HG03025 (cell line): ENCODE data around the gene RNMT.
"Not testable (repeated sequence)": the region's sequence is repeated elsewhere in the genome, so short reads cannot be mapped to it uniquely, and the experiment has no call there.

Source experiments
- ATAC-seq: cut with Tn5 transposase; IDR thresholded peaks from one replicate; pipeline ENCODE4 v1.9.1; 2021; ENCODE audit warnings: mild to moderate bottlenecking, moderate library complexity; ENCODE audit not compliant: unreplicated experiment, low FRiP score

RNMT gene

GRCh38 chr18:13730481-13730880 lies 4.0 kb downstream of the RNMT start:
- ATAC-seq = no peak

GRCh38 chr18:13735681-13736080 lies 9.2 kb downstream of the RNMT start:
- ATAC-seq = no peak

- no peak for ATAC-seq
Observed at GRCh38 chr18:13745696-13746095, 19.2 kb downstream of the RNMT start.

GRCh38 chr18:13746633-13747032 lies 20.2 kb downstream of the RNMT start:
- no peak for ATAC-seq

- not testable (repeated sequence) for ATAC-seq
Observed at GRCh38 chr18:13751599-13751998, 25.1 kb downstream of the RNMT start.

- ATAC-seq = no peak
Observed at GRCh38 chr18:13756261-13756660, 29.8 kb downstream of the RNMT start.

GRCh38 chr18:13756671-13757070 lies 30.2 kb downstream of the RNMT start:
- no peak for ATAC-seq

- ATAC-seq = no peak
Observed at GRCh38 chr18:13758622-13759021, 32.1 kb downstream of the RNMT start.

GRCh38 chr18:13760047-13760446 lies 33.6 kb downstream of the RNMT start:
- no peak for ATAC-seq

GRCh38 chr18:13762690-13763439 lies 36.4 kb downstream of the RNMT start:
- ATAC-seq = no peak

GRCh38 chr18:13775058-13775457 lies 48.6 kb downstream of the RNMT start:
- no peak for ATAC-seq

GRCh38 chr18:13791181-13791580 lies 64.7 kb downstream of the RNMT start:
- ATAC-seq = no peak

- ATAC-seq = no peak
Observed at GRCh38 chr18:13793819-13794218, 67.3 kb downstream of the RNMT start.

GRCh38 chr18:13796515-13796914 lies 70.0 kb downstream of the RNMT start:
- ATAC-seq = no peak

- ATAC-seq = no peak
Observed at GRCh38 chr18:13797157-13797611, 70.7 kb downstream of the RNMT start.

- no peak for ATAC-seq
Observed at GRCh38 chr18:13799396-13799795, 72.9 kb downstream of the RNMT start.

- ATAC-seq = no peak
Observed at GRCh38 chr18:13800505-13801259, 74.2 kb downstream of the RNMT start.

GRCh38 chr18:13801260-13801601 lies 74.8 kb downstream of the RNMT start:
- ATAC-seq = no peak

- ATAC-seq = peak; percentile 46
Observed at GRCh38 chr18:13804305-13804704, 77.8 kb downstream of the RNMT start.

GRCh38 chr18:13808294-13809042 lies 82.0 kb downstream of the RNMT start:
- ATAC-seq = no peak

- no peak for ATAC-seq
Observed at GRCh38 chr18:13809043-13809430, 82.6 kb downstream of the RNMT start.
